GM18502 (cell line): ENCODE measurements around the gene IPO7.

Experiments
- ATAC-seq: cut with Tn5 transposase; IDR thresholded peaks from one replicate; pipeline ENCODE4 v1.9.1; 2021; ENCODE audit warnings: mild to moderate bottlenecking; ENCODE audit not compliant: unreplicated experiment, poor library complexity

Gene IPO7

GRCh38 chr11:9489080-9489765 lies 104.8 kb downstream of the IPO7 start:
- no peak for ATAC-seq

DNA sequence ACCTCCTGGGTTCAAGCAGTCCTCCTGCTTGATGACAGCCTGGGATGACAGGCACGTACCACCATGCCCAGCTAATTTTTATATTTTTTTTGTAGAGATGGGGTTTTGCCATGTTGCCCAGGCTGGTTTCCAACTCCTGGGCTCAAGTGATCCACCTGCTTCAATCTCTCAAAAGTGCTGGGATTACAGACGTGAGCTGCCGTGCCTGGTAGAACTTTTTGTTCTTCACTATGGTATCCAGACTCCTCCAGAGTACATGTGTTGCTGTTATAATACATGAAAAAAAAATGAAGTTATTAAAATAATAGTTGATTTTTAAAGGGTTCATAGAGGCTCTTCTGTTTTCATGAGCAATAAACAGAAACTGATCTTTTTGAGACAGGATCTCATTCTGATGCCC lies 105.9 kb downstream of the IPO7 start:
- ATAC-seq: no peak

- no peak for ATAC-seq
Measured at GRCh38 chr11:9493492-9493891, 109.0 kb downstream of the IPO7 start.

DNA sequence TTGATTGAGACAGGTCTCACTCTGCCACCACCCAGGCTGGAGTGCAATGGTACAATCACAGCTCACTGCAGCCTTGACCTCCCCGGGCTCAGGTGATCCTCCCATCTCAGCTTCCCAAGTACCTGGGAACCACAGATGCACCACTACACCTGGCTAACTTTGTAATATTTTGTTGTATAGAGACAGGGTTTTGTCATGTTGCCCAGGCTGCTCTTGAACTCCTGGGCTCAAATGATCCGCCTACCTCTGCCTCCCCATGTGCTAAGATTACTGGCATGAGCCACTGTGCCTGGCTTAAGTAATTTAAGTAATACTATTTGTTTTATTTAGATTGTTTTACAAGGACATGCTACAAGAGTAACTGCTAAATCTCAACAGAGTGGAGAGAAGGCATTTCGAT lies 109.9 kb downstream of the IPO7 start:
- ATAC-seq: no peak

- ATAC-seq: no peak
Measured at GRCh38 chr11:9495803-9496514, 111.5 kb downstream of the IPO7 start.
